GM18858 (cell line): ENCODE results near the gene FBXO3.

Experiments used
- ATAC-seq: cut with Tn5 transposase; IDR thresholded peaks from one replicate; pipeline ENCODE4 v1.9.1; 2021; ENCODE audit not compliant: unreplicated experiment

FBXO3 gene

GRCh38 chr11:33703234-33703633 is 71.1 kb downstream of the FBXO3 start:
- no peak for ATAC-seq

GRCh38 chr11:33701302-33702230 is 72.8 kb downstream of the FBXO3 start:
- ATAC-seq: no peak

- peak; percentile 59 for ATAC-seq
Observed at GRCh38 chr11:33700502-33701271, 73.6 kb downstream of the FBXO3 start, which contains the start of gene C11orf91. C11orf91 (minus strand) TSS chr11:33700826; CDS start chr11:33700740, 86 bp downstream.

GRCh38 chr11:33700063-33700501 is 74.2 kb downstream of the FBXO3 start:
- ATAC-seq: no peak

GRCh38 chr11:33699515-33700062 is 74.7 kb downstream of the FBXO3 start:
- ATAC-seq: no peak

- no peak for ATAC-seq
Observed at GRCh38 chr11:33698921-33699320, 75.4 kb downstream of the FBXO3 start.

- no peak for ATAC-seq
Observed at GRCh38 chr11:33697997-33698396, 76.3 kb downstream of the FBXO3 start.

GRCh38 chr11:33696931-33697638 is 77.2 kb downstream of the FBXO3 start:
- no peak for ATAC-seq

GRCh38 chr11:33696411-33696810 is 77.9 kb downstream of the FBXO3 start:
- no peak for ATAC-seq

- no peak for ATAC-seq
Observed at GRCh38 chr11:33695051-33695566, 79.2 kb downstream of the FBXO3 start.

GRCh38 chr11:33694346-33695050 is 79.8 kb downstream of the FBXO3 start:
- ATAC-seq: no peak

- no peak for ATAC-seq
Observed at GRCh38 chr11:33692541-33692940, 81.8 kb downstream of the FBXO3 start.

GRCh38 chr11:33692013-33692504 is 82.3 kb downstream of the FBXO3 start:
- no peak for ATAC-seq

- no peak for ATAC-seq
Observed at GRCh38 chr11:33691066-33691864, 83.1 kb downstream of the FBXO3 start.
